ENCODE measurements around the gene CAPSL.
"Not testable (repeated sequence)": the region's sequence is repeated elsewhere in the genome, so short reads cannot be mapped to it uniquely, and the experiment has no call there.

The CAPSL gene

DNA sequence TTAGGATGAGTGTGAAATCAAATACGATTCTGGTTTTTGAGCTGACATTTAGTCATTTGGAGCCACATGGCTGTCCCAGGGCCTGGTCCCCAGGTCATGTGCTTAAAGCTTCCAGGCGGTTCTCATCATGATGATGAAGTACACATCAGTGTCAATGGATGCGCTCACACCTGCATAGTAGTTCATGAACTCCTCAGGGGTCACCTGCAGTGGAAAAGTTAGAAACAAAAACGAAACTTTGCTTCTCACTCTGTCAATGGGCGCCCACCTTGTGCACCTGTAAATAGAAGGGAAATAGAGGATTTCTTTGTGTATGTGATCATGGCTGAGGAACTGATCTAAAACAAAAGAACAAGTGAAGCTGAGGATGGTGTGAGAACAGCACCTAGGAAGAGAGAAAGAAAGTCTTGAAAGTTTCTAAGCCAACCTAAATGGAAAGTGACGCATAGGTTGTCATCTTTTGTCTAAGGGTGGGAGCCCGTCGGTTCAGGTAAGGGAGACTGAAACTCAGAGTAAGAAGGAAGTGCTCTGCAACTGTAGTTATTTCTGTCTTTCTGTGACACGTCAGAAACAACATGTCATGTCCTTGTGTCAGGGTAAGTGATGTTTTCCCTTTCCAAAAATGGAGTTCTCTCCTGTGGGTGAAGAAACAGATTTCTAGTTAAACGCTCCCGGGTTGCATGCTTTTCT lies 33.8 kb downstream of the CAPSL start:
- no peak for DNase-seq

DNA sequence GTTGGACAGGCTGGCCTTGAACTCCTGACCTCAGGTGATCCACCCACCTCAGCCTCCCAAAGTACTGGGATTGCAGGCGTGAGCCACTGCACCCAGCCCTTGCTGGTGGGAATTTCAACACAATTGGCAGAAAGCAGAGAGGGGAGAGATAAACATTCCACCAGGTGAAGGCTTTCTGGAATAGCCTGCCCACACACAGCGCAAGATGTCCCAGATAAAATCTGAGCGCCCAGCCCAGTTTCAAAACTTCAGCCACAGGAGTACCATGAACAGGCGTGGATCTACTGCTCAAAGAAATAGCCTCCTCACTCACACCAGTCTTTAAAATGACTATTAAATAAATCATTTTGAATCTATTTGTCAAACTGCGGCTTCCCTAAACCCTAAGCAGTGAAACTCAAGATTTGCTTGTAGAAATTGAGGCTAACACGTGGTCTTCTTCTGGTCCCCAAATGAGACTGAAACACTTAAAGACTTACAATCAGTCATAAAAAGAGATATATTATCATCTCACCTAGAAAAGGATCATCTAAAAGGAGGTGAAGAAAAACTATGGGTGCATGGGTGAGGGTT lies 34.7 kb downstream of the CAPSL start:
- DNase-seq, result no peak

DNA sequence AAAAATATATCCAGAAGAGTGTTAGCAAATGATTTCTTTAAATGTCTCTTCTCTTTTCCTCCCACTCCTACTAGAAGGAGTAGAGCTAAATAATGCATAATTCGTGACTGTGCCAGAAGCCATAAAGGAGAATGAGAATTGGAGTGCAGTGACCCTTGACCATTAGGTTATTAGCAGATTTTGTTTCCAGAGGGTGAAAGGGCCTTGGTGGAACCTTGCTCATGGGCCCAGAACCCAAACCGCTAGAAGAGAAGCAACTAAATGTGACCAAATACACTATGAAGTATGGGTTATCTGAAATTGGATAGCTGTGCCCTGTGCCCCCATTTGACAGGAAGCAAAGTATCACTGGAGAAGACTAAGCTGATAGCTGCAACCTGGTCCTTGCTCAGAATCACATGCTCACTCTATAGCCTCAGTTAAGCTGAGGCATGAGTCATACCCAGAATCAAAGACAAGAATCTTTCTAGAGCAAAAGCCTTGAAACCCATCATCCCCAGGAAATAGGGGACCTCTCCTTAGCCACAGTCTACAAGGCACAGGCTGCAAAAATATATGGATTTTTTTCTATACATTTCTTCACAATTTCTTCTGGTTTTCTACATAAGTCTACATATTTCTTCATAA lies 36.3 kb downstream of the CAPSL start:
- no peak for DNase-seq

DNA sequence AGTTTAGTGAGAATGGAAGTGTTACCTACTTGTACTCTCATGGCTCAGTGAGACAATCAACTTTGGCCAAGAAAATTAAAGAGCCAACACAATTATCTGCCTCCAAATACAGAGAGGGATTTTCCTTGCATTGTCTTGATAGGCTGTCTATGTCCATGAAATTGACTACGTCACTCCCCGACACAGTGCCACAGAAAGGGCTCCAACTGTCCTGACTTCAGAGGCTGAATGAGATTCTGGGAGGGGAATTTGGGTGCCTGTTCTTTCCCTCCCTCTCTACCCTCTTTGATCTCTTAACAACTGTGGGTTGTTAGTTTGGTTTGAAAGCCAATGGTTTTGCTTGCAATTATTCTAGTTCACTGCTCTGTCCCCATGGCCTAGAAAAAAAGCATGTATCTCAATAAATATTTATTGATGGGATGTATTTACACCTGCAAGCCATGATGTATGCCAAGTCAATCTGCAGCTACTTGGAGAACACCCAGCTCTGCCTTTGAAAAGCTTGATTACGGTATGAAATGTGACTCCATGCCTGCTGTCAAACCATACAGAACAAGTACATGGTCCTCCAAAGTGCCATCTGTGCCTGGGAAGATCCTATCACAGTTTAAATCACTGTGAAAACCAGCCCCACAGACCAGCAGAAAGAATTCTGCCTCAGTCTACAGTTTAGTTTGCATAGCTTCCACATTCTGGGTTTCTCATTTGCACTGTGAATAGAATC lies 37.3 kb downstream of the CAPSL start:
- no peak for DNase-seq

DNA sequence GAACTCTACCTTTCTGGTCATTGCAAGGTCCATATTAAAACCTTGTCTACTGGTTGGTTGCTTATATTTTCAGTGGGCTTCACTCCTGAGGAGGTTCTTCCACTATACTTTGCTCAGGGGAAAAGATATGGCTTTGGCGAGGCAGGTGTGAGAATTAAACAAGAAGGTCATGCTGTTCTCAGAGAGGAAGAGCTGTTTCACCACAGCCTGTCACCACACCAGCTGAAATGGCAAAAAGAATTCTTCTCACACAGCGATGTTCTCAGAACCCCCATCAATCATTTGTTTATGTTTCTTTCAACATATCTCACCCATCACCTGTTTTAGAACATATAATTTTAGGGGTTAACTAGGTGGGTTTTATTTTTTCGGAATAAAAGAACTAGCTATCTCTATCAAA lies 38.6 kb downstream of the CAPSL start:
- DNase-seq, result no peak

- DNase-seq, result no peak
Measured at GRCh38 chr5:35898952-35899660, 39.3 kb downstream of the CAPSL start.

DNA sequence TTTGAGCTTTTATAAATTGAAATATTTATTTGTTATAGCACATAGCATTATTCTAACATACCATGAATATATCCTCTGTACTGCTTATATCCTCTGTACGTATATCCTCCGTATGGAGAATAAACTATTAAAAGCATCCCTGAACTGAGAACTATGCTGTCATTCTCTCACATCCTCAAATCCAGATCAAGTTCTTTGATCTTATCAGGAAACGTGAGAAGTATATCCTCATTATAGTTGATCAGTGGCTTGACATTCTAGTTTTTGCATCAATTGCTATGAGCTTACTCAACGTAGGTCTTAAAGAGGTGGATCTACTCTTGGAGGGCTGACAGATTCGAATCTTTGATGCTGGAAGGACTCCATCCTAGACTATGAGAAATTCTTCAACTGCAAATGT lies 44.3 kb downstream of the CAPSL start:
- DNase-seq, result no peak

DNA sequence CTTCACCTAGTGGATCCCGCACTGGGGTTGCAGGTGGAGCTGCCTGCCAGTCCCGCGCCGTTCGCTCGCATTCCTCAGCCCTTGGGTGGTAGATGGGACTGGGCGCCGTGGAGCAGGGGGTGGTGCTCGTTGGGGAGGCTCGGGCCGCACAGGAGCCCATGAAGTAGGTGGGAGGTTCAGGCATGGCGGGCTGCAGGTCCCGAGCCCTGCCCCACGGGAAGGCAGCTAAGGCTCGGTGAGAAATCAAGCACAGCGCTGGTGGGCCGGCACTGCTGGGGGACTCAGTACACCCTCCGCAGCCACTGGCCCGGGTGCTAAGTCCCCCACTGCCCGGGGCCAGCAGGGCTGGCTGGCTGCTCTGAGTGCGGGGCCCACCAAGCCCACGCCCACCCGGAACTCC lies 45.6 kb downstream of the CAPSL start:
- DNase-seq, result not testable (repeated sequence)

GRCh38 chr5:35890021-35891020 lies 48.1 kb downstream of the CAPSL start:
- no peak for DNase-seq

DNA sequence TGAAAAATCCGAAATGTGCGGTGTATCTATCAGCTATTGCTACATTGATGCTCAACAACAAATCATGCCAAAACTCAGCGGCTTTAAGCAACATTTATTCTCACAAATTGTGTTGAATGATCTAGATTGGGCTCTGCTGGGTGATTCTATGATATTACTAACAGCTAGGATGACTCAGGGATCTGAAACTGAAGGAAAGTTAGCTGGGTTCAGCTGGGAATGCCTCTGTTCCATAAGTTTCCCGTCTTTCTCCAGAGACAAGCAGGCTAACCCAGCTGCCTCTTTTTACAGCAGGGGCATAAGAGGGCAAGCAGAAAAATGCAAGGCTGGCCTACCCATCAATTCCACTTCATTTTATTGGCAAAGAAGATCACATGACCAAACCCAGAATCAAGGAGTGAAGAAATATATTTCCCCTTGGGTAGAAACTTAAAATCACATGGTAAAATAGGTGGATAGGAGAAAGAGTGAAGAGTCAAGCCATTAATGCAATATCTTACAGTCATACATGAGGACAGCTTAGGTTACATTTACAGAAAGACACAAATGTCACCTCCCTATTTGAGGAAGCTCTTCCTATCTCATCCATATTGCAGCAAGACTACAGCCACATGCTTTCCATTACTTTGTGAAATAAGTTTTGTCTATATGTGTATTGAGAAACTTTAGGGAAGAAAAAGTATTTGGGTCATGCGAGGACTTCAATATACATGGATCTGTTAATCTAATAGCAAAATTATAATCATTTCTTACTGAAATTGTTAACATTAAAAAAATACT lies 50.9 kb downstream of the CAPSL start:
- DNase-seq, result no peak

- no peak for DNase-seq
Measured at GRCh38 chr5:35886381-35886780, 52.0 kb downstream of the CAPSL start.

GRCh38 chr5:35884773-35885172 lies 53.6 kb downstream of the CAPSL start:
- DNase-seq, result no peak

- DNase-seq, result no peak
Measured at GRCh38 chr5:35884191-35884769, 54.1 kb downstream of the CAPSL start.

GRCh38 chr5:35881758-35882157 lies 56.7 kb downstream of the CAPSL start:
- DNase-seq, result no peak

DNA sequence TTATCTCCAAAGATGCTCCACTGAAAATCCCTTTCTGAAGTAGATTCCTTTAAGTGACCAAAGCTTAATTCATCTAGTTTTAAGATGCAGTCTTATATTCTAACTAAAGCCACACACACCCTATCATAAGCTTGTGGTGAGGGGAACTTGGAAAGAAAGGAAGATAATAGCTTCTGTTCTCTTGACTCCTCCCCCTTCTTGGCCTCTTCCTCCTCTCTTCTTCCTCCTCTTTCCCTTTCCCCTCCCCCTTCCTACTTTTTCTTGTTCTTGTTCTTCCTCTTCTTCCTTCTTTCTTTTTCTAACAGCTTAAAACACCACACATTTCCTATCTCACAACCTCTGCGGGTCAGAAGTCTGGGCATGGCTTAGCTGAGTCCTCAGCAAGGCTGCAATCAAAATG lies 58.3 kb downstream of the CAPSL start:
- no peak for DNase-seq

- DNase-seq, result no peak
Measured at GRCh38 chr5:35879649-35880048, 58.8 kb downstream of the CAPSL start.

GRCh38 chr5:35879096-35879495 lies 59.3 kb downstream of the CAPSL start:
- no peak for DNase-seq

- DNase-seq, result no peak
Measured at GRCh38 chr5:35878079-35878478, 60.3 kb downstream of the CAPSL start.

- no peak for DNase-seq
Measured at GRCh38 chr5:35877655-35878054, 60.8 kb downstream of the CAPSL start.

DNA sequence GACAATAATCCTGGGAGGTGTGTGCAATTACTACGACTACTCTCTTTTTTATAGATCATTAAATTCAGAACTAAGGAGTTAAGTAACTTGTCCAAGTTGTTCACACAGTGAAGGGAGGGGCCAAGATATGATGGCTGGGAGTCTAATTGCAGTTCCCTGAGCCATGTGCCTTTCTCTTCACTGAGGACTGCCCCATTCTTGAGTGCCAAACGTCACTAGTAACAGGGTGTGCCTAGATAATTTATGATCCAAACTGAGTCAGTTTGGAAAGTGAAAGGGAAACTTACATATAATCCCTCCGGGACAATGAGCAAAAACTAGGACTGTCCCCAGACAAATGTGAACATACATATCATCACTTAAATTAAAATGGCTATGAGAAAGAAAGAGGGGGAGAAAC lies 61.5 kb downstream of the CAPSL start:
- no peak for DNase-seq

GRCh38 chr5:35876454-35876853 lies 62.0 kb downstream of the CAPSL start:
- no peak for DNase-seq
